HUES64 (cell line): Measurements from ENCODE around the gene EPHB1.

Source experiments
- H3K27ac ChIP-seq: 2 replicates; pipeline ENCODE4 v1.7.0; 2013; ENCODE audit warnings: low read depth, low read length, inconsistent platforms
- H3K27me3 ChIP-seq: 2 replicates; pipeline ENCODE4 v1.6.1; 2013; ENCODE audit warnings: mild to moderate bottlenecking, low read length; ENCODE audit not compliant: insufficient read depth
- H3K36me3 ChIP-seq: 2 replicates; pipeline ENCODE4 v1.6.1; 2013; ENCODE audit warnings: mild to moderate bottlenecking, low read length; ENCODE audit not compliant: insufficient read depth
- H3K4me1 ChIP-seq: 2 replicates; pipeline ENCODE4 v1.6.1; 2013; ENCODE audit warnings: mild to moderate bottlenecking, low read length, moderate library complexity; ENCODE audit not compliant: insufficient read depth
- H3K4me3 ChIP-seq: 2 replicates; pipeline ENCODE4 v1.5.1; 2013; ENCODE audit warnings: mild to moderate bottlenecking, low read length, moderate library complexity
- H3K9ac ChIP-seq: 2 replicates; pipeline ENCODE4 v1.6.1; 2013; ENCODE audit warnings: mild to moderate bottlenecking, low read depth, low read length
- H3K9me3 ChIP-seq: 2 replicates; pipeline ENCODE4 v1.6.1; 2013; ENCODE audit warnings: low read depth, low read length; ENCODE audit not compliant: insufficient read depth
- WGBS: fragments of 150-250, 120-280 bp; methylation state at CpG from one replicate; pipeline ENCODE4 v1.1.7; 2013; ENCODE audit warnings: missing lambda C conversion rate; 5-methylcytosine and 5-hydroxymethylcytosine counted together

Gene EPHB1

GRCh38 chr3:134885877-134886621 is 91.0 kb downstream of the EPHB1 start:
- H3K9ac ChIP-seq, result no peak overlapping the region
- no peaks in the 10 kb centered on the region for H3K4me1 ChIP-seq
- H3K36me3 ChIP-seq, result no peaks in the 10 kb centered on the region
- H3K27me3 ChIP-seq, result peaks cover 8% of the 10 kb centered on the region; the same call in 1 of the 2 replicates
- H3K9me3 ChIP-seq, result no peaks in the 10 kb centered on the region
- 82% methylated on average over 6 of the region's 6 CpGs for WGBS
- H3K4me3 ChIP-seq, result no peak overlapping the region
- no peak overlapping the region for H3K27ac ChIP-seq

- H3K27ac ChIP-seq, result no peak overlapping the region
- H3K36me3 ChIP-seq, result no peaks in the 10 kb centered on the region
- no peaks in the 10 kb centered on the region for H3K9me3 ChIP-seq
- peaks cover under 1% of the 10 kb centered on the region; the same call in 1 of the 2 replicates for H3K4me1 ChIP-seq
- WGBS, result 83% methylated on average over 4 of the region's 4 CpGs
- peaks cover 14% of the 10 kb centered on the region; the same call in 1 of the 2 replicates for H3K27me3 ChIP-seq
- no peak overlapping the region for H3K9ac ChIP-seq
- no peak overlapping the region for H3K4me3 ChIP-seq
Observed at GRCh38 chr3:134886991-134887390, 91.9 kb downstream of the EPHB1 start.

GRCh38 chr3:134887536-134887935 is 92.5 kb downstream of the EPHB1 start:
- Histone ChIP-seq H3K4me3 (no peak overlapping the region), H3K4me1 (peaks cover 6% of the 10 kb centered on the region; the same call in 1 of the 2 replicates), H3K27ac (no peak overlapping the region)

GRCh38 chr3:134892326-134892725 is 97.3 kb downstream of the EPHB1 start:
- H3K9me3 ChIP-seq, result no peaks in the 10 kb centered on the region
- H3K27ac ChIP-seq, result no peak overlapping the region
- no peak overlapping the region for H3K9ac ChIP-seq
- peaks cover 15% of the 10 kb centered on the region for H3K4me1 ChIP-seq
- WGBS, result 37% methylated on average over 2 of the region's 2 CpGs
- no peaks in the 10 kb centered on the region for H3K36me3 ChIP-seq
- H3K27me3 ChIP-seq, result peaks cover 57% of the 10 kb centered on the region
- no peak overlapping the region for H3K4me3 ChIP-seq

More at GRCh38 chr3:134887536-134887935, 92.5 kb downstream of the EPHB1 start:
- Histone ChIP-seq H3K27me3 (peaks cover 17% of the 10 kb centered on the region; the same call in 1 of the 2 replicates), H3K9ac (no peak overlapping the region), H3K9me3 (no peaks in the 10 kb centered on the region), H3K36me3 (no peaks in the 10 kb centered on the region)

GRCh38 chr3:134892761-134893160 is 97.7 kb downstream of the EPHB1 start:
- no peak overlapping the region for H3K4me3 ChIP-seq
- WGBS, result 76% methylated on average over 5 of the region's 5 CpGs
- no peaks in the 10 kb centered on the region for H3K9me3 ChIP-seq
- peaks cover 57% of the 10 kb centered on the region for H3K27me3 ChIP-seq
- H3K27ac ChIP-seq, result no peak overlapping the region
- H3K9ac ChIP-seq, result no peak overlapping the region
- H3K4me1 ChIP-seq, result peaks cover 15% of the 10 kb centered on the region
- H3K36me3 ChIP-seq, result no peaks in the 10 kb centered on the region

GRCh38 chr3:134894533-134894932 is 99.5 kb downstream of the EPHB1 start:
- Histone ChIP-seq H3K4me3 (no peak overlapping the region), H3K36me3 (no peaks in the 10 kb centered on the region), H3K27me3 (peaks cover 57% of the 10 kb centered on the region), H3K4me1 (peaks cover 15% of the 10 kb centered on the region), H3K27ac (no peak overlapping the region), H3K9ac (no peak overlapping the region), H3K9me3 (no peaks in the 10 kb centered on the region)
- 92% methylated on average over 4 of the region's 4 CpGs for WGBS

GRCh38 chr3:134895181-134895580 is 100.1 kb downstream of the EPHB1 start:
- H3K36me3 ChIP-seq, result no peaks in the 10 kb centered on the region
- peaks cover 54% of the 10 kb centered on the region for H3K27me3 ChIP-seq
- H3K4me1 ChIP-seq, result peaks cover 15% of the 10 kb centered on the region
- no peak overlapping the region for H3K27ac ChIP-seq
- no peak overlapping the region for H3K9ac ChIP-seq
- no peaks in the 10 kb centered on the region for H3K9me3 ChIP-seq
- no peak overlapping the region for H3K4me3 ChIP-seq
- 87% methylated on average over 1 of the region's 2 CpGs for WGBS

GRCh38 chr3:134896141-134896540 is 101.1 kb downstream of the EPHB1 start:
- H3K9me3 ChIP-seq, result no peaks in the 10 kb centered on the region
- H3K36me3 ChIP-seq, result no peaks in the 10 kb centered on the region
- H3K9ac ChIP-seq, result no peak overlapping the region
- H3K4me1 ChIP-seq, result peaks cover 15% of the 10 kb centered on the region
- H3K27me3 ChIP-seq, result peaks cover 49% of the 10 kb centered on the region
- H3K27ac ChIP-seq, result no peak overlapping the region
- H3K4me3 ChIP-seq, result no peak overlapping the region
- 93% methylated on average over 5 of the region's 5 CpGs for WGBS

- peaks cover 15% of the 10 kb centered on the region for H3K4me1 ChIP-seq
- H3K9me3 ChIP-seq, result no peaks in the 10 kb centered on the region
- H3K9ac ChIP-seq, result no peak overlapping the region
- H3K36me3 ChIP-seq, result no peaks in the 10 kb centered on the region
- H3K27ac ChIP-seq, result no peak overlapping the region
- WGBS, result 94% methylated on average over 8 of the region's 8 CpGs
- H3K27me3 ChIP-seq, result peaks cover 45% of the 10 kb centered on the region
- no peak overlapping the region for H3K4me3 ChIP-seq
Observed at GRCh38 chr3:134896696-134897095, 101.6 kb downstream of the EPHB1 start.

- no peak overlapping the region for H3K9ac ChIP-seq
- 90% methylated on average over 9 of the region's 10 CpGs for WGBS
- no peaks in the 10 kb centered on the region for H3K36me3 ChIP-seq
- no peak overlapping the region for H3K4me3 ChIP-seq
- no peaks in the 10 kb centered on the region for H3K9me3 ChIP-seq
- H3K27me3 ChIP-seq, result peaks cover 40% of the 10 kb centered on the region
- H3K4me1 ChIP-seq, result peaks cover 9% of the 10 kb centered on the region
- H3K27ac ChIP-seq, result no peak overlapping the region
Observed at GRCh38 chr3:134897391-134898141, 102.5 kb downstream of the EPHB1 start.

GRCh38 chr3:134898181-134898754 is 103.2 kb downstream of the EPHB1 start:
- Histone ChIP-seq H3K4me1 (peaks cover 3% of the 10 kb centered on the region; the same call in 1 of the 2 replicates), H3K9me3 (no peaks in the 10 kb centered on the region), H3K27ac (no peak overlapping the region), H3K4me3 (no peak overlapping the region), H3K9ac (no peak overlapping the region), H3K36me3 (no peaks in the 10 kb centered on the region), H3K27me3 (peaks cover 34% of the 10 kb centered on the region)
- 91% methylated on average over 7 of the region's 7 CpGs for WGBS
